Loucy (cell line): Measurements from ENCODE around the gene KDM2B.

Source experiments
- H2AFZ ChIP-seq: fragments of 200-600 bp; sonication (generic); 2 replicates; pipeline ENCODE4 v1.6.0; 2016; ENCODE audit warnings: antibody characterized with exemption, mild to moderate bottlenecking, low read length, moderate library complexity
- H3F3A ChIP-seq: fragments of 200-600 bp; 2 replicates; pipeline ENCODE4 v1.6.0; 2016; ENCODE audit warnings: antibody characterized with exemption, low read depth, mild to moderate bottlenecking
- H3K27me3 ChIP-seq: fragments of 200-600 bp; sonication (generic); 2 replicates; pipeline ENCODE4 v1.6.1; 2014; ENCODE audit warnings: low read length, mild to moderate bottlenecking; ENCODE audit not compliant: insufficient read depth, poor library complexity, severe bottlenecking
- H3K36me3 ChIP-seq: fragments of 200-600 bp; sonication (generic); 2 replicates; pipeline ENCODE4 v1.6.1; 2016; ENCODE audit warnings: low read length; ENCODE audit not compliant: insufficient read depth
- H3K4me1 ChIP-seq: fragments of 200-600 bp; sonication (generic); 2 replicates; pipeline ENCODE4 v1.5.1; 2014; ENCODE audit warnings: low read length, mild to moderate bottlenecking; ENCODE audit not compliant: insufficient read depth, poor library complexity, severe bottlenecking
- H3K4me2 ChIP-seq: fragments of 200-600 bp; sonication (generic); 2 replicates; pipeline ENCODE4 v1.6.0; 2014; ENCODE audit warnings: antibody characterized with exemption, low read length, low read depth, mild to moderate bottlenecking; ENCODE audit not compliant: poor library complexity, severe bottlenecking
- H3K4me3 ChIP-seq: fragments of 200-600 bp; sonication (generic); 2 replicates; pipeline ENCODE4 v1.5.1; 2014; ENCODE audit warnings: low read length, mild to moderate bottlenecking, mixed read lengths; ENCODE audit not compliant: poor library complexity, severe bottlenecking
- H3K79me2 ChIP-seq: fragments of 200-600 bp; sonication (generic); 2 replicates; pipeline ENCODE4 v1.6.1; 2014; ENCODE audit warnings: low read length; ENCODE audit not compliant: insufficient read depth
- H3K9ac ChIP-seq: fragments of 200-600 bp; sonication (generic); 2 replicates; pipeline ENCODE4 v1.6.0; 2014; ENCODE audit warnings: mild to moderate bottlenecking, low read depth, low read length, moderate library complexity; ENCODE audit not compliant: poor library complexity, severe bottlenecking
- H3K9me2 ChIP-seq: fragments of 200-600 bp; sonication (generic); replicated peaks from 2 replicates; pipeline ENCODE4 v1.6.1; 2016; ENCODE audit warnings: low read depth, low read length, mixed read lengths
- H3K9me3 ChIP-seq: fragments of 200-600 bp; sonication (generic); 2 replicates; pipeline ENCODE4 v1.6.1; 2014; ENCODE audit warnings: mild to moderate bottlenecking, antibody characterized with exemption, low read length, low read depth; ENCODE audit not compliant: insufficient read depth
- H4K20me1 ChIP-seq: fragments of 200-600 bp; sonication (generic); 2 replicates; pipeline ENCODE4 v1.6.0; 2014; ENCODE audit warnings: antibody characterized with exemption, low read length, mild to moderate bottlenecking; ENCODE audit not compliant: insufficient read depth, poor library complexity, severe bottlenecking
- EZH2phosphoT487 ChIP-seq: fragments of 200-600 bp; IDR thresholded peaks from 2 replicates; pipeline ENCODE4 v1.6.1; 2018; ENCODE audit warnings: antibody characterized with exemption, mild to moderate bottlenecking, moderate library complexity, borderline replicate concordance
- TF ChIP-seq, protein P1 (sequence below): fragments of 200-600 bp; sonication (generic); conservative IDR thresholded peaks from 2 replicates; pipeline ENCODE4 v1.5.1; 2014; ENCODE audit warnings: mild to moderate bottlenecking, antibody characterized with exemption, low read length

KDM2B gene

GRCh38 chr12:121596526-121596925 is 15.7 kb upstream of the KDM2B start:
- no peak overlapping the region for H3K9ac ChIP-seq
- TF ChIP-seq, protein P1, sequence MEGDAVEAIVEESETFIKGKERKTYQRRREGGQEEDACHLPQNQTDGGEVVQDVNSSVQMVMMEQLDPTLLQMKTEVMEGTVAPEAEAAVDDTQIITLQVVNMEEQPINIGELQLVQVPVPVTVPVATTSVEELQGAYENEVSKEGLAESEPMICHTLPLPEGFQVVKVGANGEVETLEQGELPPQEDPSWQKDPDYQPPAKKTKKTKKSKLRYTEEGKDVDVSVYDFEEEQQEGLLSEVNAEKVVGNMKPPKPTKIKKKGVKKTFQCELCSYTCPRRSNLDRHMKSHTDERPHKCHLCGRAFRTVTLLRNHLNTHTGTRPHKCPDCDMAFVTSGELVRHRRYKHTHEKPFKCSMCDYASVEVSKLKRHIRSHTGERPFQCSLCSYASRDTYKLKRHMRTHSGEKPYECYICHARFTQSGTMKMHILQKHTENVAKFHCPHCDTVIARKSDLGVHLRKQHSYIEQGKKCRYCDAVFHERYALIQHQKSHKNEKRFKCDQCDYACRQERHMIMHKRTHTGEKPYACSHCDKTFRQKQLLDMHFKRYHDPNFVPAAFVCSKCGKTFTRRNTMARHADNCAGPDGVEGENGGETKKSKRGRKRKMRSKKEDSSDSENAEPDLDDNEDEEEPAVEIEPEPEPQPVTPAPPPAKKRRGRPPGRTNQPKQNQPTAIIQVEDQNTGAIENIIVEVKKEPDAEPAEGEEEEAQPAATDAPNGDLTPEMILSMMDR: no peak
- no peak for TF ChIP-seq EZH2phosphoT487
- no peak overlapping the region for H3K4me2 ChIP-seq
- no peaks in the 10 kb centered on the region for H3K27me3 ChIP-seq
- no peaks in the 10 kb centered on the region for H3K9me3 ChIP-seq
- H4K20me1 ChIP-seq: no peaks in the 10 kb centered on the region
- H3K79me2 ChIP-seq: no peaks in the 10 kb centered on the region
- H3K9me2 ChIP-seq: no peaks in the 10 kb centered on the region
- H3F3A ChIP-seq: no peaks in the 10 kb centered on the region
- H2AFZ ChIP-seq: no peak overlapping the region
- H3K4me1 ChIP-seq: no peaks in the 10 kb centered on the region
- no peaks in the 10 kb centered on the region for H3K36me3 ChIP-seq
- H3K4me3 ChIP-seq: no peak overlapping the region

DNA sequence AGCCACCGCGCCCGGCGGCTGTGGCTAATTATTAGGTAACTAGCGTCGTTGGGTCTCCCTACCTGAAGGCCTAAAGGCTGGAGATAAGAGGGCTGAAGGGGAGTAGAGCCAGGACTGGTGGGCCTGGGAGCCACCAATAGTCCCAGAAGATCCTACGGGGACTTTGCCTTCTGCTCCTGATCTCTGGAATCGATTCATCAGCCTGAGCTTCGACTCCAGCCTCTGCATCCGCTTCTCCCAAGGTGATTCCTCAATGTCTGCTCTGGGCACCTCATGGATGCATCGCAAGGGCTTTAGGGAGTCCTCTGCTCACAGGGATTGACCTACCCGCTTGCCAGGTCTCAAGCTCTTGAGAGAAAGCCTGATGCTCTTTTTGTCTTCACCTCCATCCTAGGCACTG is 14.7 kb upstream of the KDM2B start:
- no peak for TF ChIP-seq EZH2phosphoT487
- TF ChIP-seq, protein P1: no peak
- Histone ChIP-seq H3K79me2 (no peaks in the 10 kb centered on the region), H3K4me1 (peaks cover 6% of the 10 kb centered on the region), H3K9ac (no peak overlapping the region), H3K4me3 (no peak overlapping the region), H3F3A (no peaks in the 10 kb centered on the region), H3K4me2 (no peak overlapping the region), H3K9me3 (no peaks in the 10 kb centered on the region), H4K20me1 (no peaks in the 10 kb centered on the region), H2AFZ (no peak overlapping the region), H3K27me3 (no peaks in the 10 kb centered on the region), H3K36me3 (no peaks in the 10 kb centered on the region), H3K9me2 (no peaks in the 10 kb centered on the region)

GRCh38 chr12:121592320-121592719 is 11.5 kb upstream of the KDM2B start:
- no peak overlapping the region for H3K4me2 ChIP-seq

More at GRCh38 chr12:121592320-121592719, 11.5 kb upstream of the KDM2B start:
- H3K79me2 ChIP-seq: no peaks in the 10 kb centered on the region
- no peaks in the 10 kb centered on the region for H3F3A ChIP-seq
- no peak overlapping the region for H2AFZ ChIP-seq
- H3K9me3 ChIP-seq: no peaks in the 10 kb centered on the region
- H4K20me1 ChIP-seq: no peaks in the 10 kb centered on the region
- no peaks in the 10 kb centered on the region for H3K27me3 ChIP-seq
- H3K4me1 ChIP-seq: peaks cover 10% of the 10 kb centered on the region
- no peak for TF ChIP-seq EZH2phosphoT487
- TF ChIP-seq, protein P1: no peak
- H3K9ac ChIP-seq: no peak overlapping the region
- H3K4me3 ChIP-seq: no peak overlapping the region
- H3K9me2 ChIP-seq: no peaks in the 10 kb centered on the region
- no peaks in the 10 kb centered on the region for H3K36me3 ChIP-seq
